ENCODE data around the gene COX18. TPM values are rescaled to one million over a fixed set of nuclear protein-coding genes. Genes with fewer than 3 reads are reported as not detected.

COX18 gene
- total RNA-seq, 1 donor, result 13.7 TPM

GRCh38 chr4:73068491-73069337 lies 802 bp downstream of the COX18 start:
- peak overlapping the region; percentile 57 for H3K4me3 ChIP-seq (ENCODE audit: low read length)
- no peaks in the 10 kb centered on the region for H3K27me3 ChIP-seq (ENCODE audit: insufficient read depth, low read length)
- no peaks in the 10 kb centered on the region for H3K9me3 ChIP-seq (ENCODE audit: low read depth, low read length)
- H3K4me1 ChIP-seq (ENCODE audit: insufficient read depth, low read length), result peaks cover 17% of the 10 kb centered on the region

- Histone ChIP-seq H3K9me3 (ENCODE audit: low read depth, low read length) (no peaks in the 10 kb centered on the region), H3K4me1 (ENCODE audit: insufficient read depth, low read length) (peaks cover 17% of the 10 kb centered on the region), H3K4me3 (ENCODE audit: low read length) (peak overlapping the region; percentile 57), H3K27me3 (ENCODE audit: insufficient read depth, low read length) (no peaks in the 10 kb centered on the region)
These were observed 1.5 kb downstream of the COX18 start for GRCh38 chr4:73067971-73068394.

GRCh38 chr4:73066928-73067327 lies 2.6 kb downstream of the COX18 start:
- Histone ChIP-seq H3K4me3 (ENCODE audit: low read length) (no peak overlapping the region), H3K27me3 (ENCODE audit: insufficient read depth, low read length) (no peaks in the 10 kb centered on the region), H3K9me3 (ENCODE audit: low read depth, low read length) (no peaks in the 10 kb centered on the region), H3K4me1 (ENCODE audit: insufficient read depth, low read length) (peaks cover 17% of the 10 kb centered on the region)

DNA sequence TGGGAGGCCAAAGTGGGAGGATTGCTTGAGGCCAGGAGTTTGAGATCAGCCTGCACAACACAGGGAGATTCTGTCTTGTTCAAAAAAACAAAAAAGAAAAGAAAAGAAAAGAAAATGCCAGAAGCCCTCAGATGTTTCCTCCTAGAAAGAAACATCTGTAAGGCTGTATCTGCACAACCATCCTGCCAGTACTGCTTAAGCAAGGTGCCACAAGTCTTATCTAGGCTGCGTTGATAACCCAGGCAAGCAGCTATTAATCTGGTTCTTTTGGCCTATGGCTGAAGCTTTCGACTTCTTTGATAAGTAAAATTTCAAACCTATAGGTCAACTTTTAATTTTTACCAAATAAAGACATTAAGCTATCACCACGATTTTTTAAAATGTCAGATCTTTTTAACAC lies 3.1 kb downstream of the COX18 start:
- Histone ChIP-seq H3K4me1 (ENCODE audit: insufficient read depth, low read length) (peaks cover 17% of the 10 kb centered on the region), H3K9me3 (ENCODE audit: low read depth, low read length) (no peaks in the 10 kb centered on the region), H3K27me3 (ENCODE audit: insufficient read depth, low read length) (no peaks in the 10 kb centered on the region), H3K4me3 (ENCODE audit: low read length) (no peak overlapping the region)

GRCh38 chr4:73064536-73064935 lies 5.0 kb downstream of the COX18 start:
- Histone ChIP-seq H3K4me3 (ENCODE audit: low read length) (no peak overlapping the region), H3K9me3 (ENCODE audit: low read depth, low read length) (no peaks in the 10 kb centered on the region), H3K4me1 (ENCODE audit: insufficient read depth, low read length) (peaks cover 17% of the 10 kb centered on the region), H3K27me3 (ENCODE audit: insufficient read depth, low read length) (no peaks in the 10 kb centered on the region)

GRCh38 chr4:73055241-73055897 lies 14.1 kb downstream of the COX18 start:
- H3K27me3 ChIP-seq (ENCODE audit: insufficient read depth, low read length), result no peaks in the 10 kb centered on the region
- H3K4me3 ChIP-seq (ENCODE audit: low read length), result no peak overlapping the region
- no peaks in the 10 kb centered on the region for H3K4me1 ChIP-seq (ENCODE audit: insufficient read depth, low read length)
- no peaks in the 10 kb centered on the region for H3K9me3 ChIP-seq (ENCODE audit: low read depth, low read length)

- Histone ChIP-seq H3K9me3 (ENCODE audit: low read depth, low read length) (no peaks in the 10 kb centered on the region), H3K27me3 (ENCODE audit: insufficient read depth, low read length) (no peaks in the 10 kb centered on the region), H3K4me3 (ENCODE audit: low read length) (no peak overlapping the region), H3K4me1 (ENCODE audit: insufficient read depth, low read length) (no peaks in the 10 kb centered on the region)
These were observed 15.5 kb downstream of the COX18 start for GRCh38 chr4:73053974-73054480.

DNA sequence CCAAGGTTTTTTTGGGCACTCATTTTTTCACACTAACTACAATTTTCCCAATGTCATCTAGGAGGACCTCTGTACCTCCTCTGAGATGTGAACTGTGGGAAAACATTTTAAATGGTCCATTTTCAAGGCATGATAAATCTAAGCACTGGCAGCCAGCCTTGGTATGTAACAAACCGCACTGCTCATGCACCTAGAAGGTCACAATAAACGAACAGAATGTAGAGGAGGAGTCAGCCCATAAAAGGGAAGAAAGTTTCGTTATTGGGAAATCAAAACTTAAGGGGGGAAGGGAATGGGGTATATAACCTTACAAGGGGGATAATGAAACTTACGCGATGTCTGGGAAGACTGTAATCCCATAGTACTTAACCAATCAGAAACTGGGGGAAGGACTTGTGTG lies 16.4 kb downstream of the COX18 start:
- Histone ChIP-seq H3K4me3 (ENCODE audit: low read length) (no peak overlapping the region), H3K9me3 (ENCODE audit: low read depth, low read length) (no peaks in the 10 kb centered on the region), H3K4me1 (ENCODE audit: insufficient read depth, low read length) (no peaks in the 10 kb centered on the region), H3K27me3 (ENCODE audit: insufficient read depth, low read length) (no peaks in the 10 kb centered on the region)

- Histone ChIP-seq H3K27me3 (ENCODE audit: insufficient read depth, low read length) (no peaks in the 10 kb centered on the region), H3K4me3 (ENCODE audit: low read length) (no peak overlapping the region), H3K9me3 (ENCODE audit: low read depth, low read length) (no peaks in the 10 kb centered on the region), H3K4me1 (ENCODE audit: insufficient read depth, low read length) (no peaks in the 10 kb centered on the region)
These were observed 17.9 kb downstream of the COX18 start for GRCh38 chr4:73051625-73052024.

DNA sequence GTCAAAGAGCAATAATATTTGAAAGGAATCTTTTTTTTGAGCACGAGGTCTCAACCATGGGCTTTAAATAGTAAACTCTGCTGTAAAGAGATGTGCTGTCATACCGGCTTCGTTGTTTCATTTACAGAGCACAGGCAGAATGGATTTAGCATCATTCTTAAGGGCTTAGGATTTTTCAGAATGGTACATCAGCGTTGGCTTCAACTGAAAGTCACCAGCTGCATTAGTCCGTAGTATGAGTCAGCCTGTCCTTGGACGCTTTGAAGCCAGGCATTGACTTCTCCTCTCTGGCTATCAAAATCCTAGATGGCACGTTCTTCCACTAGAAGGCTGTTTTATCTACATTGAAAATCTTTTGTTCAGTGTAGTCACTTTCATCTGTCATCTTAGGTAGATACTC lies 23.6 kb downstream of the COX18 start:
- Histone ChIP-seq H3K4me1 (ENCODE audit: insufficient read depth, low read length) (no peaks in the 10 kb centered on the region), H3K9me3 (ENCODE audit: low read depth, low read length) (no peaks in the 10 kb centered on the region), H3K27me3 (ENCODE audit: insufficient read depth, low read length) (no peaks in the 10 kb centered on the region), H3K4me3 (ENCODE audit: low read length) (no peak overlapping the region)

DNA sequence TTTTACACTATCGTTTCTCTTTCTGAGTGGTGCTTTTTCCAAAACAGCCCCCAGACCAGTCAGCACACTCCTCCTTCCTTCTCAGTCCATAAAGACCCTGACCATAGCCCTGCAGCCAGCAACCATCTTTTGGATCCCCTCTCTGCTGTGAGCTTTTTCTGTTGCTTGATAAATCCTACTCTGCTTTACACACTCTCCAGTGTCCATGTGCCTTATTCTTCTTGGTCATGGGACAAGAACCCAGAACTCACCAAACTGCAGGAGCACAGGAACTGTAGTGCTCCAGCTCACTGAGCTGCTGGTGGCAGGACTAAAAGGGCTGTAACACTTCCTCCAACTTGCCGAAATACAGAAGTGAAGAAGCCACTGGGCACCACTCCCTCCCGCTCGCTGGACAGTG lies 32.5 kb downstream of the COX18 start:
- Histone ChIP-seq H3K9me3 (ENCODE audit: low read depth, low read length) (no peaks in the 10 kb centered on the region), H3K27me3 (ENCODE audit: insufficient read depth, low read length) (no peaks in the 10 kb centered on the region), H3K4me3 (ENCODE audit: low read length) (no peak overlapping the region), H3K4me1 (ENCODE audit: insufficient read depth, low read length) (no peaks in the 10 kb centered on the region)

DNA sequence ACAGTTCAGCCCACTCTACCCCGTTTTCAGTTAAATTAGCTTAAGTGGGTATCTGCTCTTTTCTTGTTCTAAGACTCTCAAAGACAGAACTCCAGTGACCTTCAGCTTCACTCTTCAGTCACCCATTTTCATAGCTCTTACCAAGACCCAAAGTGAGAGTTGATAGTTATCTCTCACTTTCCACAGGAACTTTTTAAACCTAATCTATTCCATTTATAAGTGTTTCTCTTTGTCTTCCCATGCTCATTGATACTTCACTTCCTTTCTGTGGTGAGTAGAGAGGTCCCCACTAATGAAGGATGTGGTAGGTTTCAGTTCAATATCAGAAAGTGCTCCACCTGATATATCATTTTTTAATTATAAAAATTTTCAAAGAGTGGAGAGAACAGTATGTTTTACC lies 33.4 kb downstream of the COX18 start:
- Histone ChIP-seq H3K4me1 (ENCODE audit: insufficient read depth, low read length) (no peaks in the 10 kb centered on the region), H3K4me3 (ENCODE audit: low read length) (no peak overlapping the region), H3K27me3 (ENCODE audit: insufficient read depth, low read length) (no peaks in the 10 kb centered on the region), H3K9me3 (ENCODE audit: low read depth, low read length) (no peaks in the 10 kb centered on the region)

- H3K4me3 ChIP-seq (ENCODE audit: low read length), result no peak overlapping the region
- H3K4me1 ChIP-seq (ENCODE audit: insufficient read depth, low read length), result no peaks in the 10 kb centered on the region
- H3K9me3 ChIP-seq (ENCODE audit: low read depth, low read length), result no peaks in the 10 kb centered on the region
- H3K27me3 ChIP-seq (ENCODE audit: insufficient read depth, low read length), result no peaks in the 10 kb centered on the region
These were observed 34.6 kb downstream of the COX18 start for GRCh38 chr4:73034896-73035295.

GRCh38 chr4:73028621-73029020 lies 40.9 kb downstream of the COX18 start:
- Histone ChIP-seq H3K9me3 (ENCODE audit: low read depth, low read length) (no peaks in the 10 kb centered on the region), H3K27me3 (ENCODE audit: insufficient read depth, low read length) (no peaks in the 10 kb centered on the region), H3K4me1 (ENCODE audit: insufficient read depth, low read length) (no peaks in the 10 kb centered on the region), H3K4me3 (ENCODE audit: low read length) (no peak overlapping the region)

DNA sequence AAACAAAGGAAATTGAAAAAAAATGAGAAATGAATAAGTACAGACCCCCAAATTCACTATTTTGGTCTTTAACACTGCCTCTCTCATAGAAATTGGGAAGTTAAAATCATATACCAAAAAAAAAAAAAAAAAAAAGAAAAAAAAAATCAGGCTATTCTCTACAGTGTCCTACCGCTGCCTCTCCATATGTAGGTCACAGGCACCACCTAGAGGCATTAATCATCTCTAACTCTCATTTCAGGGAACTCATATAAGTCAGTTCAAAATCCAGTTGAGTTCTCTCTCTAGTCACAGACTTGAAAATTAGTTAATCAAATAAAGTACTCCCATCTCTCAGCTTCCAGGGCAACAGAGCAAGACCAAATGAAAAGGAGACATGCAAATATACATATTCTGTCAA lies 47.9 kb downstream of the COX18 start:
- Histone ChIP-seq H3K4me3 (ENCODE audit: low read length) (no peak overlapping the region), H3K4me1 (ENCODE audit: insufficient read depth, low read length) (no peaks in the 10 kb centered on the region), H3K9me3 (ENCODE audit: low read depth, low read length) (no peaks in the 10 kb centered on the region), H3K27me3 (ENCODE audit: insufficient read depth, low read length) (no peaks in the 10 kb centered on the region)
